Right lobe of liver (tissue), 4 donors: Measurements from ENCODE around the gene KIRREL3.

Experiments used
- POLR2A ChIP-seq: fragments of 450-650 bp; IDR thresholded peaks from one replicate; pipeline ENCODE4 v1.6.1; 2017; ENCODE audit warnings: antibody characterized with exemption, mild to moderate bottlenecking
- TF ChIP-seq, protein P1 (sequence below), 4 donors: fragments of 200-600 bp in 3 of 4; fragments of 450-650 bp in 1 of 4; IDR thresholded peaks; one replicate each; pipeline versions ENCODE4 v1.5.1 to v1.8.0; 2016 to 2022; ENCODE audit warnings: antibody characterized with exemption in 4 of 4, mild to moderate bottlenecking in 2 of 4
- donor health status: DM: no; HTN: no; CAD: no.
- donor health status: DM: no; HTN: no; CAD: no.
- donor health status: DM: no; HTN: yes; CAD: no.

DNA sequence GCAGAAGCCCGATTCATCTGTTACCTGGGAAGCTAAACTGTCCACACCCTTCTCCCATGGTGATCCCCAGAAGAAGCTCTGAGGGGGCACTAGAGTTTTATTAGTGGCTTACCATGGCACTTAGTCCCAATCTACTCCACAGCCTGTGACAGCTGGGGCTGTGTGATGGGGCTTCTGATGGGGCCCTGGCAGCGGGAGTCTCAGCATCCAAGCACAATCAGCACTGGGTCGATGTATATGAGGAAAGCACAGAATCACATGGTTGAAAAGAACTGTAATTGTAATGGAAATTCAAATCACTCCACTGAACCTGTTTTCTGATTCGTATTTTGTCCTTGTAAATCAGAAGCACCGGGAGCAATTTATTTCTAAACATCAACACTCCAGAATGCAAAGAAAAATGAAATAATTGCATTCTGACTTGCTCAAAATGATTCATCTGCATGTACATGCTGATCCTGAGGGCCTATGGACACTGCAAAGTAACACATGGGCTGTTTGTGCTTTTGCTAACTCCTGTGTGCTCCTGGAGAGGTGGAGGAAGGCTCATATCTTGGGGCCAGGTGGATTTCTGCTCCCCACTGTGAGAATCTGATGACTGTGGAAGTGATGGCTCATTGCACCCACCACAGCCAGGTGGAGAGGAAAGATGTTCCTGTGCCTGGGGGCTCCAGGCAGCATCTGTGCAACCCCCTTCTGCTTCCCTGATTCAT, 203.0 kb downstream of the KIRREL3 start:
- TF ChIP-seq, protein P1, sequence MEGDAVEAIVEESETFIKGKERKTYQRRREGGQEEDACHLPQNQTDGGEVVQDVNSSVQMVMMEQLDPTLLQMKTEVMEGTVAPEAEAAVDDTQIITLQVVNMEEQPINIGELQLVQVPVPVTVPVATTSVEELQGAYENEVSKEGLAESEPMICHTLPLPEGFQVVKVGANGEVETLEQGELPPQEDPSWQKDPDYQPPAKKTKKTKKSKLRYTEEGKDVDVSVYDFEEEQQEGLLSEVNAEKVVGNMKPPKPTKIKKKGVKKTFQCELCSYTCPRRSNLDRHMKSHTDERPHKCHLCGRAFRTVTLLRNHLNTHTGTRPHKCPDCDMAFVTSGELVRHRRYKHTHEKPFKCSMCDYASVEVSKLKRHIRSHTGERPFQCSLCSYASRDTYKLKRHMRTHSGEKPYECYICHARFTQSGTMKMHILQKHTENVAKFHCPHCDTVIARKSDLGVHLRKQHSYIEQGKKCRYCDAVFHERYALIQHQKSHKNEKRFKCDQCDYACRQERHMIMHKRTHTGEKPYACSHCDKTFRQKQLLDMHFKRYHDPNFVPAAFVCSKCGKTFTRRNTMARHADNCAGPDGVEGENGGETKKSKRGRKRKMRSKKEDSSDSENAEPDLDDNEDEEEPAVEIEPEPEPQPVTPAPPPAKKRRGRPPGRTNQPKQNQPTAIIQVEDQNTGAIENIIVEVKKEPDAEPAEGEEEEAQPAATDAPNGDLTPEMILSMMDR (IDR thresholded peaks at IDR 0.05) = no peak
- no peak for TF ChIP-seq POLR2A
